Mucosa of stomach (tissue), 1 donor: Measurements from ENCODE around the gene PELO.

Experiments used
- H3K27me3 ChIP-seq: one replicate; pipeline ENCODE4 v1.7.0; 2013; ENCODE audit warnings: mild to moderate bottlenecking, low read length; ENCODE audit not compliant: control insufficient read depth, insufficient read depth
- H3K36me3 ChIP-seq: one replicate; pipeline ENCODE4 v1.7.0; 2013; ENCODE audit warnings: low read length; ENCODE audit not compliant: control insufficient read depth, insufficient read depth
- H3K4me1 ChIP-seq: one replicate; pipeline ENCODE4 v1.7.0; 2013; ENCODE audit warnings: mild to moderate bottlenecking, low read length; ENCODE audit not compliant: control insufficient read depth, insufficient read depth
- H3K4me3 ChIP-seq: one replicate; pipeline ENCODE4 v1.7.0; 2013; ENCODE audit warnings: low read length
- H3K9ac ChIP-seq: one replicate; pipeline ENCODE4 v1.7.0; 2013; ENCODE audit warnings: mild to moderate bottlenecking, low read length, moderate library complexity
- H3K9me3 ChIP-seq: one replicate; pipeline ENCODE4 v1.7.0; 2013; ENCODE audit warnings: mild to moderate bottlenecking, low read length, moderate library complexity; ENCODE audit not compliant: control insufficient read depth
- donor health status: Pancreatic carcinoma.

Gene PELO

GRCh38 chr5:52824827-52825226 lies 37.1 kb downstream of the PELO start:
- no peaks in the 10 kb centered on the region for H3K4me1 ChIP-seq
- no peaks in the 10 kb centered on the region for H3K9me3 ChIP-seq
- no peak overlapping the region for H3K4me3 ChIP-seq
- H3K9ac ChIP-seq = no peak overlapping the region
- no peaks in the 10 kb centered on the region for H3K27me3 ChIP-seq
- H3K36me3 ChIP-seq = no peaks in the 10 kb centered on the region

- no peaks in the 10 kb centered on the region for H3K27me3 ChIP-seq
- no peak overlapping the region for H3K9ac ChIP-seq
- H3K36me3 ChIP-seq = no peaks in the 10 kb centered on the region
- no peak overlapping the region for H3K4me3 ChIP-seq
- H3K9me3 ChIP-seq = no peaks in the 10 kb centered on the region
- H3K4me1 ChIP-seq = no peaks in the 10 kb centered on the region
Observed at GRCh38 chr5:52825826-52826225, 38.1 kb downstream of the PELO start.

GRCh38 chr5:52827815-52828214 lies 40.1 kb downstream of the PELO start:
- no peaks in the 10 kb centered on the region for H3K27me3 ChIP-seq
- H3K9me3 ChIP-seq = no peaks in the 10 kb centered on the region
- H3K4me3 ChIP-seq = no peak overlapping the region
- no peaks in the 10 kb centered on the region for H3K4me1 ChIP-seq
- no peak overlapping the region for H3K9ac ChIP-seq
- no peaks in the 10 kb centered on the region for H3K36me3 ChIP-seq

- Histone ChIP-seq H3K36me3 (no peaks in the 10 kb centered on the region), H3K9ac (no peak overlapping the region), H3K27me3 (no peaks in the 10 kb centered on the region), H3K4me3 (no peak overlapping the region), H3K9me3 (no peaks in the 10 kb centered on the region), H3K4me1 (no peaks in the 10 kb centered on the region)
Observed at GRCh38 chr5:52829664-52830063, 41.9 kb downstream of the PELO start.

GRCh38 chr5:52830650-52831049 lies 42.9 kb downstream of the PELO start:
- no peaks in the 10 kb centered on the region for H3K27me3 ChIP-seq
- H3K36me3 ChIP-seq = no peaks in the 10 kb centered on the region
- H3K4me1 ChIP-seq = no peaks in the 10 kb centered on the region
- no peaks in the 10 kb centered on the region for H3K9me3 ChIP-seq
- H3K9ac ChIP-seq = no peak overlapping the region
- no peak overlapping the region for H3K4me3 ChIP-seq

GRCh38 chr5:52831786-52832511 lies 44.2 kb downstream of the PELO start:
- H3K27me3 ChIP-seq = no peaks in the 10 kb centered on the region
- no peaks in the 10 kb centered on the region for H3K4me1 ChIP-seq
- H3K9me3 ChIP-seq = no peaks in the 10 kb centered on the region
- no peaks in the 10 kb centered on the region for H3K36me3 ChIP-seq
- no peak overlapping the region for H3K9ac ChIP-seq
- no peak overlapping the region for H3K4me3 ChIP-seq

GRCh38 chr5:52834320-52834719 lies 46.6 kb downstream of the PELO start:
- Histone ChIP-seq H3K36me3 (no peaks in the 10 kb centered on the region), H3K9ac (no peak overlapping the region), H3K4me1 (no peaks in the 10 kb centered on the region), H3K9me3 (no peaks in the 10 kb centered on the region), H3K27me3 (no peaks in the 10 kb centered on the region), H3K4me3 (no peak overlapping the region)

- Histone ChIP-seq H3K4me1 (no peaks in the 10 kb centered on the region), H3K4me3 (no peak overlapping the region), H3K27me3 (no peaks in the 10 kb centered on the region), H3K36me3 (no peaks in the 10 kb centered on the region), H3K9me3 (no peaks in the 10 kb centered on the region), H3K9ac (no peak overlapping the region)
Observed at GRCh38 chr5:52837068-52837467, 49.4 kb downstream of the PELO start.
